ENCODE results near the gene KIF9.

DNA sequence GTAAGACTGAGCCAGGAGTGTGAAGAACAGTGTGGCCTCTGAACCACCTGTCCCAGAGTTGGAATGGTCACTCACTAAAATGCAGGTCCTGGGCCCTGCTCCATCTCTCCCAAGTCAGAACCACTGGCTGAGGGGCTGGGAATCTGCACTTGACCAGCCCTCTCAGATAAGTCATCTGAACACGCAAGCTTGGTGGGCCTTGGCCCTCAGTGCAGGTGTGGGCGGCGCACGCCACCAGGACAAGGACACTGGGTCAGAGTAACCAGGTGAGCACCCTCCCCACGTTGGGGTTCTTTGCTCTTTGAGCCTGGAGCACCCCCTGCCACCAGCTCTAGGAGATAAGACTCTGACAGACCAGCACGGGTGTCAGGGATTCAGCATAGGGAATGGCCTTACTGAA is 42.7 kb downstream of the KIF9 start:
- TF ChIP-seq, protein P1, sequence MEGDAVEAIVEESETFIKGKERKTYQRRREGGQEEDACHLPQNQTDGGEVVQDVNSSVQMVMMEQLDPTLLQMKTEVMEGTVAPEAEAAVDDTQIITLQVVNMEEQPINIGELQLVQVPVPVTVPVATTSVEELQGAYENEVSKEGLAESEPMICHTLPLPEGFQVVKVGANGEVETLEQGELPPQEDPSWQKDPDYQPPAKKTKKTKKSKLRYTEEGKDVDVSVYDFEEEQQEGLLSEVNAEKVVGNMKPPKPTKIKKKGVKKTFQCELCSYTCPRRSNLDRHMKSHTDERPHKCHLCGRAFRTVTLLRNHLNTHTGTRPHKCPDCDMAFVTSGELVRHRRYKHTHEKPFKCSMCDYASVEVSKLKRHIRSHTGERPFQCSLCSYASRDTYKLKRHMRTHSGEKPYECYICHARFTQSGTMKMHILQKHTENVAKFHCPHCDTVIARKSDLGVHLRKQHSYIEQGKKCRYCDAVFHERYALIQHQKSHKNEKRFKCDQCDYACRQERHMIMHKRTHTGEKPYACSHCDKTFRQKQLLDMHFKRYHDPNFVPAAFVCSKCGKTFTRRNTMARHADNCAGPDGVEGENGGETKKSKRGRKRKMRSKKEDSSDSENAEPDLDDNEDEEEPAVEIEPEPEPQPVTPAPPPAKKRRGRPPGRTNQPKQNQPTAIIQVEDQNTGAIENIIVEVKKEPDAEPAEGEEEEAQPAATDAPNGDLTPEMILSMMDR (IDR thresholded peaks at IDR 0.05): no peak
- TF ChIP-seq POLR2AphosphoS5 (IDR thresholded peaks at IDR 0.05): no peak
- no peak for TF ChIP-seq POLR2A (IDR thresholded peaks at IDR 0.05)
- TF ChIP-seq EP300 (IDR thresholded peaks at IDR 0.05): no peak
